Osteoblast (primary cell): ENCODE data around the gene EHBP1. TPM values are rescaled to one million over a fixed set of nuclear protein-coding genes. Genes with fewer than 3 reads are reported as not detected.

ENCODE experiments used
- DNase-seq: peaks from one replicate; pipeline ENCODE4 v3.0.0; 2011; ENCODE audit warnings: low spot score, mixed read lengths; ENCODE audit not compliant: insufficient read length; ENCODE audit errors: missing footprints
- H2AFZ ChIP-seq: 2 replicates; pipeline ENCODE4 v1.6.0; 2011; ENCODE audit warnings: mild to moderate bottlenecking, low read length
- H3K27ac ChIP-seq: 2 replicates; pipeline ENCODE4 v1.5.1; 2011; ENCODE audit warnings: mild to moderate bottlenecking, low read depth, low read length, moderate library complexity
- H3K27me3 ChIP-seq: 2 replicates; pipeline ENCODE4 v1.6.0; 2012; ENCODE audit warnings: mild to moderate bottlenecking, control low read depth, inconsistent platforms, low read length, moderate library complexity; ENCODE audit not compliant: insufficient read depth
- H3K36me3 ChIP-seq: 2 replicates; pipeline ENCODE4 v1.5.1; 2011; ENCODE audit warnings: mild to moderate bottlenecking, low read length, control low read depth, moderate library complexity; ENCODE audit not compliant: insufficient read depth
- H3K4me1 ChIP-seq: 2 replicates; pipeline ENCODE4 v1.5.1; 2011; ENCODE audit warnings: mild to moderate bottlenecking, low read length, control low read depth, moderate library complexity; ENCODE audit not compliant: insufficient read depth
- H3K4me2 ChIP-seq: 2 replicates; pipeline ENCODE4 v1.6.0; 2011; ENCODE audit warnings: mild to moderate bottlenecking, low read length; ENCODE audit not compliant: insufficient read depth
- H3K4me3 ChIP-seq: fragments of 200-600 bp; sonication (generic); 3 replicates; pipeline ENCODE4 v1.5.1; 2012; ENCODE audit warnings: mild to moderate bottlenecking, low read length, inconsistent platforms; ENCODE audit not compliant: insufficient read depth
- H3K79me2 ChIP-seq: 2 replicates; pipeline ENCODE4 v1.6.0; 2012; ENCODE audit warnings: mild to moderate bottlenecking, low read length, control low read depth, inconsistent platforms; ENCODE audit not compliant: insufficient read depth
- H3K9me3 ChIP-seq: 2 replicates; pipeline ENCODE4 v1.5.1; 2011; ENCODE audit warnings: low read depth, low read length, control low read depth
- H4K20me1 ChIP-seq: 2 replicates; pipeline ENCODE4 v1.6.0; 2012; ENCODE audit warnings: mild to moderate bottlenecking, low read length, control low read depth; ENCODE audit not compliant: insufficient read depth
- CTCF ChIP-seq: IDR thresholded peaks from 2 replicates; pipeline ENCODE4 v1.5.1; 2011; ENCODE audit warnings: mild to moderate bottlenecking, low read depth, low read length, moderate library complexity; ENCODE audit errors: extremely low read depth
- total RNA-seq: library from RNA; depleted of rRNA; stranded (reverse); fragments of >200 nt; gene quantifications from 2 replicates; pipeline ENCODE4 v1.2.3, GENCODE V29; 2012

Gene EHBP1
- total RNA-seq, 1 donor = 96.3 TPM

DNA sequence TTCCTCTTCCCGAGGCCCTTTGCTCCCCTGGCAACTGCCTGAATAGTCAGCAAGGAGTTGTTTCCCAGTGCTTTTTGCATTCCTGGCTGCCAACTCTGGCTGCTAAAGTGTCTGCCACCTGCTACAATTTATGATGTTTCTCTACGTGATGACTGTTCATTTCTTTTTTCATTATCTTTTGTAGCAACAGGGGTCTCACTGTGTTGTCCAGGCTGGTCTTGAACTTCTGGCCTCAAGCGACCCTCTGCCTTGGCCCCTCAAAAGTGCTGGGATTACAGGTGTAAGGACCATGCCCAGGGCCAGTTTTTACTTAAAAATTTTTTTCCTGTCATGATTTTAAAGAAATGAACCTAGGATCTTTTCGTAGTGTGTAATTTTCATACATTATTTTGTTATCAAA is 11.3 kb downstream of the EHBP1 start:
- no peaks in the 10 kb centered on the region for H3K4me1 ChIP-seq
- H3K79me2 ChIP-seq = peaks cover 93% of the 10 kb centered on the region
- no peak overlapping the region for H3K27ac ChIP-seq
- H2AFZ ChIP-seq = no peak overlapping the region
- no peak for TF ChIP-seq CTCF
- H4K20me1 ChIP-seq = peaks cover 25% of the 10 kb centered on the region
- no peaks in the 10 kb centered on the region for H3K9me3 ChIP-seq
- H3K36me3 ChIP-seq = peaks cover 26% of the 10 kb centered on the region
- no peak overlapping the region for H3K4me3 ChIP-seq
- H3K27me3 ChIP-seq = no peaks in the 10 kb centered on the region
- no peak overlapping the region for H3K4me2 ChIP-seq
- DNase-seq = no peak

- no peak overlapping the region for H3K4me2 ChIP-seq
- no peak for TF ChIP-seq CTCF
- H3K4me3 ChIP-seq = no peak overlapping the region
- H3K4me1 ChIP-seq = no peaks in the 10 kb centered on the region
- no peaks in the 10 kb centered on the region for H3K27me3 ChIP-seq
- peaks cover 20% of the 10 kb centered on the region for H3K36me3 ChIP-seq
- H3K27ac ChIP-seq = no peak overlapping the region
- DNase-seq = no peak
- H4K20me1 ChIP-seq = peaks cover 17% of the 10 kb centered on the region
- H2AFZ ChIP-seq = no peak overlapping the region
- H3K9me3 ChIP-seq = no peaks in the 10 kb centered on the region
- H3K79me2 ChIP-seq = peaks cover 93% of the 10 kb centered on the region
These were observed 12.1 kb downstream of the EHBP1 start for GRCh38 chr2:62717503-62718081.

- DNase-seq = no peak
- no peak for TF ChIP-seq CTCF
- Histone ChIP-seq H3K79me2 (peaks cover 95% of the 10 kb centered on the region), H4K20me1 (peaks cover 17% of the 10 kb centered on the region), H3K4me1 (no peaks in the 10 kb centered on the region), H3K36me3 (peaks cover 20% of the 10 kb centered on the region), H3K27me3 (no peaks in the 10 kb centered on the region), H2AFZ (no peak overlapping the region), H3K9me3 (no peaks in the 10 kb centered on the region), H3K4me3 (no peak overlapping the region), H3K4me2 (no peak overlapping the region), H3K27ac (no peak overlapping the region)
These were observed 12.8 kb downstream of the EHBP1 start for GRCh38 chr2:62718225-62718822.

- Histone ChIP-seq H3K4me2 (no peak overlapping the region), H3K4me1 (no peaks in the 10 kb centered on the region), H4K20me1 (peaks cover 21% of the 10 kb centered on the region), H3K27ac (no peak overlapping the region), H3K27me3 (no peaks in the 10 kb centered on the region), H3K79me2 (peaks cover 94% of the 10 kb centered on the region), H3K4me3 (no peak overlapping the region), H3K36me3 (peaks cover 16% of the 10 kb centered on the region), H2AFZ (no peak overlapping the region), H3K9me3 (no peaks in the 10 kb centered on the region)
- no peak for DNase-seq
- no peak for TF ChIP-seq CTCF
These were observed 14.2 kb downstream of the EHBP1 start for GRCh38 chr2:62719757-62720156.
